Activated CD8-positive, alpha-beta memory T cell treated with anti-CD3 and anti-CD28 coated beads, Interleukin-2, amount 10 ng/mL, durations not matched to agents 7 days and 5 days (primary cell): Measurements from ENCODE around the gene KIF12. TPM values are rescaled to one million over a fixed set of nuclear protein-coding genes. Genes with fewer than 3 reads are reported as not detected.

Experiments
- ATAC-seq: fragments of 150-1000 bp; cut with Tn5 transposase; one replicate; pipeline ENCODE4 v1.10.0; 2021; ENCODE audit warnings: moderate library complexity
- CTCF ChIA-PET: fragments of 350-600 bp; sonication (Branson Sonifier 250); formaldehyde crosslinking; loops from one replicate; lab custom pipeline; 2021; ENCODE audit warnings: antibody characterized with exemption; lab: Charles Lee
- DNase-seq: peaks from one replicate; pipeline ENCODE4 v3.0.0-alpha.2; 2020
- H3K27ac Mint-ChIP-seq: one replicate; pipeline ENCODE4 v1.8.0; 2021; ENCODE audit warnings: mild to moderate bottlenecking, mixed read lengths
- H3K27me3 Mint-ChIP-seq: one replicate; pipeline ENCODE4 v1.8.0; 2021; ENCODE audit warnings: mixed read lengths
- H3K36me3 Mint-ChIP-seq: one replicate; pipeline ENCODE4 v1.8.0; 2021; ENCODE audit warnings: mild to moderate bottlenecking, mixed read lengths
- H3K4me1 Mint-ChIP-seq: one replicate; pipeline ENCODE4 v1.8.0; 2021; ENCODE audit warnings: mixed read lengths
- H3K4me3 Mint-ChIP-seq: one replicate; pipeline ENCODE4 v1.8.0; 2021; ENCODE audit warnings: mild to moderate bottlenecking, moderate library complexity, mixed read lengths
- H3K9me3 Mint-ChIP-seq: one replicate; pipeline ENCODE4 v1.8.0; 2022; ENCODE audit warnings: low read depth, mixed read lengths
- total RNA-seq, 2 experiments: library from RNA; stranded (reverse); gene quantifications; one replicate each; pipeline ENCODE4 v1.2.3, GENCODE V29; 2021

KIF12 gene
- total RNA-seq, 2 experiments from 2014 or later = not detected

DNA sequence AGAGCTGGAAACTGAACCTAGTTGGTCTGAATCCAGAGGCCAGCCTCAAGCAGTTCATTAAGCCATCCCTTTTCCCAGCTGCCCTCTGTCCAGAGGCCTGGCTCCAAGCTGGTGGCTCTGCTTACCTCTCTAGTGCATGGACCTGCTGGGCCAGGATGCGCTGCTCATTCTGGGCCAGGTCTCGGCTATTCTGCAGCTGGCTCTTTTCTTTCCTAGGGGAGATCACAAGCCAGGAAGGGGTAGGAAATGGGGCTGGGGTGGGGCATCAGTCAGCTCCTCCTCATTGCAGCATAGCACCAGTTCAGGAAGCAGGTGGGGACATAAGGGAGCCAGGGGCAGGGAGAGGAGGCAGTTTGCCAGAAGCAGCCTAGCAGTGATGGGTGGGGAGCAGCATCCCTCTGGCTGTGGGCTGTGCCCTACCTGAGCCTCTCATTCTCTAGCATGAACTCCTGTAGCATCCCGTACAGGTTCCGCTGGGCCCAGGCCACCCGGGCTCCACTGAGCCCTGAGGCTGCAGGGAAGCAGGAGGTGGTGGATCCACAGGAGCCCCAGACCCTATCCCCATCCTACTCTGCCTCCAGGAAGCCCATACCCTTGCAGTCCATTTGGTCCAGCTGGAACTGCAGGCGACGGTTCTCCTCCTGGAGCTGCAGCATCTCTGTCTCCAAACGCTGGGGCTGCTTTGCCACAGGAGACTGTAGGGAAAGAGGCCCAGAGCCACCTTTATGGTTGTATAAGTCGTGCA lies 5.2 kb downstream of the KIF12 start:
- no peaks in the 10 kb centered on the region for H3K36me3 Mint-ChIP-seq
- ATAC-seq (no peak), DNase-seq (no peak)
- no peak overlapping the region for H3K4me3 Mint-ChIP-seq
- peaks cover 24% of the 10 kb centered on the region for H3K27me3 Mint-ChIP-seq
- CTCF ChIA-PET = interaction anchor here (0.6 to 2.6 kb wide), 2 partner anchors 11 to 180 kb away, joined by 3 to 11 read pairs; no protein-coding TSS in a partner anchor
- no peaks in the 10 kb centered on the region for H3K9me3 Mint-ChIP-seq
- no peak overlapping the region for H3K27ac Mint-ChIP-seq
- H3K4me1 Mint-ChIP-seq = no peaks in the 10 kb centered on the region

GRCh38 chr9:114093031-114093471 lies 6.0 kb downstream of the KIF12 start:
- H3K9me3 Mint-ChIP-seq = no peaks in the 10 kb centered on the region
- DNase-seq (no peak), ATAC-seq (no peak)
- H3K4me1 Mint-ChIP-seq = no peaks in the 10 kb centered on the region
- H3K27ac Mint-ChIP-seq = no peak overlapping the region
- no peaks in the 10 kb centered on the region for H3K36me3 Mint-ChIP-seq
- peaks cover 21% of the 10 kb centered on the region for H3K27me3 Mint-ChIP-seq
- H3K4me3 Mint-ChIP-seq = no peak overlapping the region
- CTCF ChIA-PET = interaction anchor here (0.6 to 2.6 kb wide), 2 partner anchors 10 to 181 kb away, joined by 3 to 11 read pairs; no protein-coding TSS in a partner anchor

DNA sequence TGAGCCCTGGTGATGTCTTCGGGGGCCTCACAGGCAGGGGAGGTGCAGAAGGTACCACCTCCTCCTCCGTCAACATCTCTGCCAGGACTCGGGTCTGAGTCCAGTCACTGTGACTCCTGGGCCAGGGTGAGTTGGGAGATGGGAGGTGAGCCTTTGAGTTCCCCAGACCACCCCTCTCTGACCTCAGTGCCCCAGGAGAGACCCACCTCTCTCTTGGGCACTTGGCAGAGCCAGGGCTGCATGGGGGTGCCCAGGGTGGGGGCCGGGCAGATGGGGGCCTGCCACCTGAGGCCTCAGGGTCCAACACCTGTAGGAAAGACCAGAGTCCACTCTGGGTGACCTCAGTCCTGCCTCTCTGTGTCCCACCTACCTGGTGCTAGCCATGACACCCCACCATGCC lies 6.8 kb downstream of the KIF12 start:
- Mint-ChIP-seq H3K36me3 (no peaks in the 10 kb centered on the region), H3K9me3 (no peaks in the 10 kb centered on the region), H3K27me3 (peaks cover 17% of the 10 kb centered on the region), H3K4me1 (no peaks in the 10 kb centered on the region), H3K27ac (no peak overlapping the region), H3K4me3 (no peak overlapping the region)
- no peak for DNase-seq
- no peak for ATAC-seq
- CTCF ChIA-PET = interaction anchor here (1.1 to 2.6 kb wide), 2 partner anchors 9 to 13 kb away, joined by 3 to 11 read pairs; no protein-coding TSS in a partner anchor

DNA sequence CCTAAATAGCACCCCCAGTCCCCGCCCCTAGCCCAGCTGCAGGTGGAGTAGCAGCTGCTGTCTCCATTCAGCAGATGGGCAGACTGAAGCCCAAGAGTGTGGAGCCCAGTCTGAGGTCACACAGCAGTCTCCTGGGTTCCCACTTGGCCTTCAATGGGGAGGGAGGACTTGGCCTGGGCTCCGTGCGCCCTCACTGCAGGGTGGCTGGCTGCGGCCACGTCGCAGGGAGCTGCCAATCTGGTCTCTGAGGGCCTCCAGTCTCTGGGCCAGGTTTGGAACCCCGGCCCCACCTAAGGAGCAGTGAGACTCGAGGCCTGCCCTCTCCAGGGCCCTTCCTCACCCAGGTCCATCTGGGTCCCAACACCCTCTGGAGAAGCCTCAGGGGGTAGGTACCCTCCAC lies 7.4 kb downstream of the KIF12 start:
- Mint-ChIP-seq H3K4me1 (no peaks in the 10 kb centered on the region), H3K36me3 (no peaks in the 10 kb centered on the region), H3K27ac (no peak overlapping the region), H3K4me3 (no peak overlapping the region), H3K27me3 (peaks cover 10% of the 10 kb centered on the region), H3K9me3 (no peaks in the 10 kb centered on the region)
- ATAC-seq = no peak
- DNase-seq = no peak
- CTCF ChIA-PET = interaction anchor here (1.0 to 1.1 kb wide), 2 partner anchors 9 to 13 kb away, joined by 3 to 5 read pairs; no protein-coding TSS in a partner anchor

GRCh38 chr9:114090798-114091197 lies 8.3 kb downstream of the KIF12 start:
- no peak overlapping the region for H3K27ac Mint-ChIP-seq
- H3K4me1 Mint-ChIP-seq = no peaks in the 10 kb centered on the region
- DNase-seq (no peak), ATAC-seq (no peak)
- H3K36me3 Mint-ChIP-seq = no peaks in the 10 kb centered on the region
- no peaks in the 10 kb centered on the region for H3K9me3 Mint-ChIP-seq
- H3K27me3 Mint-ChIP-seq = peaks cover 5% of the 10 kb centered on the region
- CTCF ChIA-PET = interaction anchor here (1.0 kb wide), 1 partner anchor 8 kb away, joined by 5 read pairs; no protein-coding TSS in a partner anchor
- H3K4me3 Mint-ChIP-seq = no peak overlapping the region

DNA sequence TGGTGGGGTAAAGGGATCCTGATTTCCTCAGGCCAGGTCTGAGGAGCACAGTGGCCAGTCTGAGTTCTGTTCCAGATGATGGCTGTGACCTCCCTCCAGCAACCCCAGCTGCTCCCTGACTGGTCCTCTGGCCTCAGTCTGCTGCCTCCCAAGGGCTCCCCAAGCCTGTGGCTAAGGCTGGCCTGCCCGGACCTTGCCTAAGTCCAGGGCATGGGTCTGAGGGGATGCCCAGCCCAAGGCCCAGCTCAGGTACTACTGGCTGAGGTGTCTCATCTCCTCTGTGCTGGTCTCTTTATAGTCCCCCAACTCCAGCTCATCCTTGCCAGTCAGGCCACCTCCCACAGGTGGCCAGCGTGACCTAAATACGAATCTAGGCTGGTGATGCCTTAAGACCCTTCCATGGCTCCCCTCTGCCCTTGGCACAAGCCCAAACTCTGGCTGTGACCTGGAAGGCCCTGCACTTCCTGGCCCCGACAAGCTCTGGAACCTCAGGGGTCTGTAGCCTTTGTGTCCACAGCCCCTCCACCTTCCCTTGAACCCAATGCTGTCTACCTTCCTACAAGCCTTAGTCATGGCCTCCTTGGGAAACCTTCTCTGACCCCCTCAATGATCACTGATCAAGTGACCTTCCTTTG lies 9.8 kb downstream of the KIF12 start:
- CTCF ChIA-PET = no interaction called here
- Mint-ChIP-seq H3K9me3 (no peaks in the 10 kb centered on the region), H3K27ac (no peak overlapping the region), H3K4me1 (no peaks in the 10 kb centered on the region), H3K27me3 (peaks cover 5% of the 10 kb centered on the region), H3K4me3 (no peak overlapping the region), H3K36me3 (no peaks in the 10 kb centered on the region)
- no peak for DNase-seq
- no peak for ATAC-seq

DNA sequence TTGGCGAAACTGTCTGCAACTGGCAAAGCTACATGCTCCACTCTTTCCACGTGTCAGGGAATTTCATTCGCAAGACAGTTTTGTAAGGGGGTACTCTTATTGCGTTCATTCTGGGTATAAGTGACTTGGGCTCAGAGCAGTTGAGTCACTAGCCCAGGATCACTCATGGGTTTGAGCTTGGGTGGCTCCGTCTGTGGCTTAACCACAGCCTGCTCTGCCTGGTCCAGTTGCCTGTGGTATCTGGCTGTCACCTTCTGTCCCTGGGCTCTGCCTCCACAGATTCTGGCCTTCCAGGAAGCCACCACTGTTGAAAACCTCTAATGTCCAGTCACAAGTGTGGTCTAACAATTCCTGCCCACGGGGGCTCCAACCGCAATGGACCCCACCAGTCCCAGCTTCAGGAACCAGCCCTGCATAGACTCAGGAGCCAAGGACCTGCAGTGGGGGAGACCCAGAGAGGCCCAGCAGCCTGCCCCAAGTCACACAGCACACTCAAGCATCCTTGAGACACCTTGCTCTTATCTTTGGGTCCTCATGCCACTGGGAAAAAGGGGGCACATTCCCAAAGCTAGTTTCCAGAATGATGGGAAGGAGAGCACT lies 10.4 kb downstream of the KIF12 start:
- DNase-seq = no peak
- ATAC-seq = no peak
- peaks cover 5% of the 10 kb centered on the region for H3K27me3 Mint-ChIP-seq
- CTCF ChIA-PET = no interaction called here
- H3K4me1 Mint-ChIP-seq = no peaks in the 10 kb centered on the region
- H3K9me3 Mint-ChIP-seq = no peaks in the 10 kb centered on the region
- no peaks in the 10 kb centered on the region for H3K36me3 Mint-ChIP-seq
- H3K4me3 Mint-ChIP-seq = no peak overlapping the region
- H3K27ac Mint-ChIP-seq = no peak overlapping the region

DNA sequence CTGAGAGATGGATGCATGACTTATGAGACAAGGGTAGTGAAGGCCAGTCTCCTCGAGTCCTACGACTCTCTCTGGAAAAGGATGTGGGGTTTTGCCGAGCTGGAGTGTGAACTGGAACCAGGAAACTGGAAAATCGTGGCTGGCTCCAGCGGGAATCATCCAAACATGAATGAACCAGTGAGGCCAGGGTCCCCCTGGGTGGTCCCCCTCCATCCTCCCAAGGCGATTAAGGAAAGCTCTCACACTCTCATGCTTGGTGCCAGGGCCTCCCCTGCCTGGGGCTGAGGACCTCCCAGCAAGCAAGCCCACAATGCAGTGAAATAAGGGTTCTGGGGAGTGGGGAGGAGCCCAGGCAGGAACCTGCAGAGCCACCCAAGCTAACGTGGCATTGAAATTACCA lies 11.4 kb downstream of the KIF12 start:
- Mint-ChIP-seq H3K4me1 (no peaks in the 10 kb centered on the region), H3K27ac (no peak overlapping the region), H3K9me3 (no peaks in the 10 kb centered on the region), H3K4me3 (no peak overlapping the region), H3K27me3 (peaks cover 6% of the 10 kb centered on the region), H3K36me3 (no peaks in the 10 kb centered on the region)
- CTCF ChIA-PET = no interaction called here
- no peak for ATAC-seq
- DNase-seq = no peak

DNA sequence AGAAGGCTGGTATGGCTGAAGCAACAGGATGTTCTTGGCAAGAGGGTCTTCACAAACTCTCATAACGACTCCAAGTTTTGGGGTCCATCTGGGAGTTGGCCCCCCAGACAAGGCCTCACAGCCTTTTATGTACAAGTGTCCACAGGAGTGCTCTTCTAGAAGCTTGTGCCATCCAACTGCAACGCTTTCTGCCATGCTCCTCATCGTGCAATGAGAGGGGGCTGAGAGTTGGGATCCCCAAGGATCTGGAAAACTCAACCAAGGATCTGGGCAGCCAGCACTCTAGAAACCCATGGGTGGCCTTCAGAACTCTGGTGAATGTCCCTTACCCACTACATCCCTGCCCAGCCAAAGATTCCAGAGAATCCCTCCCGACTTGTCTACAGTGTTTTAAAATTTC lies 12.5 kb downstream of the KIF12 start:
- CTCF ChIA-PET = interaction anchor here (0.8 kb wide), 1 partner anchor 111 kb away, joined by 3 read pairs; no protein-coding TSS in a partner anchor
- peaks cover 6% of the 10 kb centered on the region for H3K27me3 Mint-ChIP-seq
- no peak for DNase-seq
- no peaks in the 10 kb centered on the region for H3K36me3 Mint-ChIP-seq
- H3K4me1 Mint-ChIP-seq = no peaks in the 10 kb centered on the region
- no peak overlapping the region for H3K27ac Mint-ChIP-seq
- no peak for ATAC-seq
- H3K9me3 Mint-ChIP-seq = no peaks in the 10 kb centered on the region
- H3K4me3 Mint-ChIP-seq = no peak overlapping the region

DNA sequence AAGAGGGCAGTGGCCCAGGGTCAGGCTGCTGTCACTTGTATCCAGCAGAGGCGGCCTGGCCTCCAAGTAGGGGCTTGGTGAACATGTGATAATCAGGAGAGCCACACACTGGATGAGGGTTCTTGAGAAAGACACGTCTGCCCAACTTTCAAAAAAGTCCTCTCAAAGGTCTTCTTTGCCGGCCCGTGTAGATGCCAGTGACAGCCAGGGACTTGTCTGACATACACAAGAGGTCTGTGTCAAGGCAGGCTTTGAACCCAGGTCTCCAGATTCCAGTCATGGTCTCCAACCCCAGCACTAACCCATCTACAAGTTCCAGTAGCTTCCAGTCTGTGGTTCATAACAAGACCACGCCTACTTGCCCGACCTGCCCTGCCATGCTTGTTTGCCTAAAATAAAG lies 13.1 kb downstream of the KIF12 start:
- Mint-ChIP-seq H3K4me3 (no peak overlapping the region), H3K27ac (no peak overlapping the region), H3K36me3 (no peaks in the 10 kb centered on the region), H3K4me1 (no peaks in the 10 kb centered on the region), H3K27me3 (peaks cover 6% of the 10 kb centered on the region), H3K9me3 (no peaks in the 10 kb centered on the region)
- CTCF ChIA-PET = interaction anchor here (0.7 to 0.8 kb wide), 2 partner anchors 46 to 112 kb away, joined by 3 read pairs; no protein-coding TSS in a partner anchor
- no peak for DNase-seq
- no peak for ATAC-seq

DNA sequence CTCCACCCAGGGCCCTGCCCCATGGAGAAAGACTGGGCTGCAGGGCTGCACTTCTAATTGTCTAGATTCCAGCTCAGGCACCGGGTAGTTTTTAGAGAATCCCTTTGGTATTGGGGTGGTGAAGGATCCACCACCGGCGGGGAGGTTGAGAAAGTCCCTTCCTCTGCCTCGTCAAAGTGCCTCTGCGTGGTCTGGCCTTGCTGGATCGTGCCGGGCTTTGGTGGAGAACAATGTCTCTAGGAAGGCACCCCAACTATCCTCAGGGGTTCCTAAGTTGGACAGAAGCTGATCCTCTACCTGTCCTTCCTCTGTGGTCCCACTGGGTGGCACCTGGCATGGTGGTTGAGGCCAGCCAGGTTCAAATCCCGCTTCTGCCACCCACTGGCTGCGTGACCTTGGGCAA lies 13.7 kb downstream of the KIF12 start:
- no peaks in the 10 kb centered on the region for H3K4me1 Mint-ChIP-seq
- peaks cover 4% of the 10 kb centered on the region for H3K27me3 Mint-ChIP-seq
- CTCF ChIA-PET = interaction anchor here (0.7 kb wide), 1 partner anchor 46 kb away, joined by 3 read pairs; no protein-coding TSS in a partner anchor
- H3K4me3 Mint-ChIP-seq = no peak overlapping the region
- no peak overlapping the region for H3K27ac Mint-ChIP-seq
- DNase-seq = no peak
- H3K36me3 Mint-ChIP-seq = no peaks in the 10 kb centered on the region
- no peak for ATAC-seq
- no peaks in the 10 kb centered on the region for H3K9me3 Mint-ChIP-seq

GRCh38 chr9:114084282-114085073 lies 14.6 kb downstream of the KIF12 start:
- DNase-seq (no peak), ATAC-seq (no peak)
- no peak overlapping the region for H3K27ac Mint-ChIP-seq
- CTCF ChIA-PET = interaction anchor here (0.7 to 3.4 kb wide), 5 partner anchors 23 to 207 kb away, joined by 3 to 47 read pairs (median 15); partner anchors contain the start of gene COL27A1
- no peaks in the 10 kb centered on the region for H3K4me1 Mint-ChIP-seq
- peaks cover 3% of the 10 kb centered on the region for H3K27me3 Mint-ChIP-seq
- H3K4me3 Mint-ChIP-seq = no peak overlapping the region
- no peaks in the 10 kb centered on the region for H3K36me3 Mint-ChIP-seq
- no peaks in the 10 kb centered on the region for H3K9me3 Mint-ChIP-seq
